Endothelial cell of umbilical vein (primary cell): ENCODE data around the gene DGKB. TPM values are rescaled to one million over a fixed set of nuclear protein-coding genes. Genes with fewer than 3 reads are reported as not detected.

Experiments
- BruUV-seq: library from RNA; stranded (reverse); fragments of 400-500 nt; replicated peaks from 2 replicates; lab custom pipeline; 2021; lab: Mats Ljungman, UMichigan
- CTCF ChIA-PET: fragments of 300-600, 350-600 bp; sonication (Branson Sonifier 250); formaldehyde crosslinking; loops from one replicate; lab custom pipeline; 2021; ENCODE audit warnings: antibody characterized with exemption, inconsistent platforms; lab: Charles Lee
- POLR2A ChIA-PET: fragments of 300-600, 350-600 bp; sonication (Branson Sonifier 250); formaldehyde crosslinking; loops from one replicate; lab custom pipeline; 2021; ENCODE audit warnings: antibody characterized with exemption, inconsistent platforms; lab: Charles Lee
- DNase-seq: peaks from one replicate; pipeline ENCODE4 v3.0.0-alpha.2; 2011; ENCODE audit warnings: low read depth, low spot score
- FAIRE-seq: peaks from 2 replicates; lab custom pipeline; 2011; peaks lifted over from hg19 to GRCh38; lab: Jason Lieb, UNC
- H2AFZ ChIP-seq: 2 replicates; pipeline ENCODE4 v1.6.0; 2012; ENCODE audit warnings: low read depth, low read length, control low read depth, inconsistent platforms
- H3K27ac ChIP-seq: 2 replicates; pipeline ENCODE4 v1.5.1; 2011; ENCODE audit warnings: low read depth, mild to moderate bottlenecking, control low read depth, low read length, moderate library complexity; ENCODE audit not compliant: insufficient read depth
- H3K27me3 ChIP-seq, 2 experiments: 2 replicates each; pipeline versions ENCODE4 v1.6.0 to v1.6.1; 2011; ENCODE audit warnings: low read length in 2 of 2, mixed read lengths in 1 of 2; ENCODE audit not compliant: control insufficient read depth in 2 of 2, insufficient read depth in 2 of 2
- H3K36me3 ChIP-seq, 2 experiments: 2 replicates in 1 of 2; 3 replicates in 1 of 2; pipeline ENCODE4 v1.5.1; 2011; ENCODE audit warnings: low read length in 2 of 2, mild to moderate bottlenecking in 1 of 2, moderate library complexity in 1 of 2; ENCODE audit not compliant: control insufficient read depth in 2 of 2, insufficient read depth in 2 of 2; ENCODE audit errors: extremely low read depth in 1 of 2
- H3K4me1 ChIP-seq: 3 replicates; pipeline ENCODE4 v1.5.1; 2011; ENCODE audit warnings: mild to moderate bottlenecking, low read length; ENCODE audit not compliant: control insufficient read depth, insufficient read depth; ENCODE audit errors: extremely low read depth
- H3K4me2 ChIP-seq: 2 replicates; pipeline ENCODE4 v1.6.1; 2011; ENCODE audit warnings: low read length, control low read depth, mixed read lengths; ENCODE audit not compliant: insufficient read depth
- H3K4me3 ChIP-seq, 3 experiments: fragments of 200-600 bp in 1 of 3; sonication (generic), shearing (Covaris generic) in 1 of 3; replicated peaks in 1 of 3; 2 replicates each; pipeline ENCODE4 v1.5.1; 2011 to 2016; ENCODE audit warnings: control low read depth in 3 of 3, low read length in 3 of 3, mild to moderate bottlenecking in 2 of 3, inconsistent platforms in 1 of 3, low read depth in 1 of 3, moderate library complexity in 1 of 3; ENCODE audit not compliant: insufficient read depth in 1 of 3
- H3K79me2 ChIP-seq: 2 replicates; pipeline ENCODE4 v1.6.0; 2012; ENCODE audit warnings: low read length, inconsistent platforms; ENCODE audit not compliant: control insufficient read depth, insufficient read depth
- H3K9ac ChIP-seq: replicated peaks from 2 replicates; pipeline ENCODE3; 2011; ENCODE audit warnings: low read length, control low read depth; ENCODE audit not compliant: insufficient read depth; ENCODE audit errors: extremely low read depth
- H3K9me1 ChIP-seq: replicated peaks from 3 replicates; pipeline ENCODE4 v1.6.0; 2011; ENCODE audit warnings: mild to moderate bottlenecking, low read length; ENCODE audit not compliant: control insufficient read depth, insufficient read depth; ENCODE audit errors: extremely low read depth
- H3K9me3 ChIP-seq: replicated peaks from 2 replicates; pipeline ENCODE4 v1.5.1; 2012; ENCODE audit warnings: low read length, inconsistent platforms; ENCODE audit not compliant: control insufficient read depth, insufficient read depth
- H4K20me1 ChIP-seq: replicated peaks from 2 replicates; pipeline ENCODE3; 2011; ENCODE audit warnings: mild to moderate bottlenecking, low read length; ENCODE audit not compliant: control insufficient read depth, insufficient read depth; ENCODE audit errors: extremely low read depth
- CTCF ChIP-seq, 2 donors: IDR thresholded peaks; 1 replicate in 1 of 2; 2 replicates in 1 of 2; pipeline ENCODE4 v1.5.1; 2011; ENCODE audit warnings: low read length in 2 of 2, mild to moderate bottlenecking in 2 of 2, moderate library complexity in 2 of 2, control low read depth in 1 of 2, inconsistent platforms in 1 of 2, low read depth in 1 of 2; ENCODE audit not compliant: insufficient read depth in 1 of 2; ENCODE audit errors: extremely low read depth in 1 of 2
- EZH2 ChIP-seq: IDR thresholded peaks from 2 replicates; pipeline ENCODE4 v1.6.1; 2012; ENCODE audit warnings: borderline replicate concordance, low read depth, mild to moderate bottlenecking, moderate library complexity, low read length, inconsistent platforms; ENCODE audit not compliant: severe bottlenecking
- FOS ChIP-seq: IDR thresholded peaks from 2 replicates; pipeline ENCODE4 v1.6.1; 2011; ENCODE audit warnings: mild to moderate bottlenecking, low read length, moderate library complexity, borderline replicate concordance; ENCODE audit not compliant: insufficient read depth
- GATA2 ChIP-seq: IDR thresholded peaks from 2 replicates; pipeline ENCODE4 v1.7.0; 2011; ENCODE audit warnings: low read depth, mild to moderate bottlenecking, moderate library complexity, mixed read lengths, low read length; ENCODE audit not compliant: insufficient read length, insufficient read depth
- JUN ChIP-seq: IDR thresholded peaks from 2 replicates; pipeline ENCODE4 v1.6.1; 2011; ENCODE audit warnings: borderline replicate concordance, low read depth; ENCODE audit not compliant: insufficient read length, insufficient read depth
- MYC ChIP-seq: IDR thresholded peaks from one replicate; pipeline ENCODE4 v1.6.1; 2011; ENCODE audit warnings: mild to moderate bottlenecking, low read depth, low read length
- POLR2A ChIP-seq: IDR thresholded peaks from 2 replicates; pipeline ENCODE4 v1.6.1; 2012; ENCODE audit warnings: low read depth, mild to moderate bottlenecking, control low read depth, low read length
- POLR2AphosphoS5 ChIP-seq: IDR thresholded peaks from 2 replicates; pipeline ENCODE4 v1.6.1; 2012; ENCODE audit warnings: low read depth, mild to moderate bottlenecking, control low read depth, low read length, moderate library complexity; ENCODE audit not compliant: insufficient read depth
- dilution Hi-C: fragments of 300-500 bp; cut with MboI; formaldehyde crosslinking; loops from one replicate; pipeline ENCODE4 v1.15.0; 2019; ENCODE audit warnings: low sequenced_read_pairs; ENCODE audit not compliant: extremely low pct_ligation_motif_present
- intact Hi-C: fragments of 100-400 bp; cut with micrococcal nuclease; formaldehyde crosslinking; loops from one replicate; pipeline ENCODE4 v1.10.0; 2022
- polyA plus RNA-seq, 4 experiments: library from polyadenylated mRNA; depleted of rRNA in 3 of 4; stranded (reverse) in 3 of 4; unstranded in 1 of 4; fragments of >200 nt; gene quantifications; 2 replicates each; pipeline versions ENCODE4 v1.2.1 to v1.2.3, GENCODE V29; 2011 to 2012; ENCODE audit warnings: missing spikeins in 1 of 4
- total RNA-seq: library from RNA; stranded (reverse); gene quantifications from 2 replicates; pipeline ENCODE4 v1.2.3, GENCODE V29; 2021
- TF ChIP-seq, protein P1 (sequence below): IDR thresholded peaks from 2 replicates; pipeline ENCODE4 v1.6.1; 2011; ENCODE audit not compliant: insufficient read depth, insufficient read length

Gene DGKB
- total and polyA plus RNA-seq, 2 donors (not counting 3 experiments of a cell fraction or from before 2014, with no cell fraction given), result not detected

DNA sequence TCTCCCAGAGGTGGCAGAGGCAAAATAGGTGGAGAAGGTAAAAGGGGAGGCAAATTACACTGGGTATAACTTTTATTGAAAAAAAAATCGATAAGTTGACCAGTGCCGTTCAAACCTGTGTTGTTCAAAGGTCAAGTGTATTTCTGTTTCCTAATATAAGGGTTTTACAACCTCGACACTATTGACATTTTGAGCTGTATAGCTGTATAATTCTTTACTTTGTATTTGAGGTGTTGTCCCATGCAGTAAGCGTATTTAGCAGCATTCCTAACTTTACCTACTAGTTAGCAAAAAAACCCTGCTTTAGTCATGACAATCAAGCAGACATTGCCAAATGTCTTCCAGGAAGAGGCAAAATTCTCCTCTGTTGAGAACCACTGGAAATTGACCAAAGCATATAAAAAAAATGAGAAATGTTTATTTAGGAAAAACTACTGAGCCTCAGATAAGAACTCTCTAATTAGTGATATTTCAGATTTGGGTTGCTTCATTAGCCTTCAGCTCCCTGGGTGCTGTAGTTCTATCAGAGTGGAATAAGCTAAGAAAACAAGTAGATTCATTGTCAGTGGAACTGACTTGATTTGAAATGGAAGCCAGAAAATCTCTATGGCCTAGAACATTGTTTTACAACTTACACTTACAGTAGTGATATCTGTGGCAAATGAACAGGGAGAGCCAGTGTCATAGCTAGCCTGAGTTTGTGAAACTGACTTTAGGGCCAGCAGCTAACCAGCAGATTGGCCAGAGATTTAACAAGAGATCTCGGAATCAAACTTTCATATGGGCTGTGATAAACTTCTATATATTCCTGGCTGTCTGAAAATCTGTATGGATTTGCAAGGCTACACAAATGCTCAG lies 331.6 kb downstream of the DGKB start:
- CTCF ChIA-PET, result no interaction called here

GRCh38 chr7:14552060-14552459 lies 350.5 kb downstream of the DGKB start:
- no peaks in the 10 kb centered on the region for H3K9me1 ChIP-seq
- H4K20me1 ChIP-seq, result no peaks in the 10 kb centered on the region
- no peaks in the 10 kb centered on the region for H3K79me2 ChIP-seq
- no peaks in the 10 kb centered on the region for H3K36me3 ChIP-seq
- POLR2A ChIA-PET, result no interaction called here
- no peak overlapping the region for H3K4me3 ChIP-seq
- no peaks in the 10 kb centered on the region for H3K9me3 ChIP-seq
- no peaks in the 10 kb centered on the region for H3K27me3 ChIP-seq
- H3K4me1 ChIP-seq, result no peaks in the 10 kb centered on the region
- intact Hi-C loops (no loop called here), dilution Hi-C loops (no loop called here)
- no peak overlapping the region for H3K4me2 ChIP-seq
- TF ChIP-seq EZH2 (no peak), JUN (no peak), CTCF (IDR thresholded peaks at IDR 0.05; ENCODE audit: extremely low read depth in 1 of 2, insufficient read depth in 1 of 2, low read depth in 1 of 2, low read length in 2 of 2) (no peak), MYC (no peak), POLR2A (no peak), GATA2 (no peak), FOS (no peak), POLR2AphosphoS5 (no peak)
- TF ChIP-seq, protein P1, sequence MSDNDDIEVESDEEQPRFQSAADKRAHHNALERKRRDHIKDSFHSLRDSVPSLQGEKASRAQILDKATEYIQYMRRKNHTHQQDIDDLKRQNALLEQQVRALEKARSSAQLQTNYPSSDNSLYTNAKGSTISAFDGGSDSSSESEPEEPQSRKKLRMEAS, result no peak
- no peak overlapping the region for H3K9ac ChIP-seq
- FAIRE-seq (no peak), DNase-seq (no peak)
- H2AFZ ChIP-seq, result no peak overlapping the region
- CTCF ChIA-PET, result no interaction called here
- no peak overlapping the region for H3K27ac ChIP-seq
- no TSS peak for BruUV-seq

More for the DNA sequence above, 331.6 kb downstream of the DGKB start:
- H3K9me3 ChIP-seq, result no peaks in the 10 kb centered on the region
- TF ChIP-seq EZH2 (no peak), FOS (no peak), POLR2A (no peak), MYC (no peak), POLR2AphosphoS5 (no peak)
- TF ChIP-seq, protein P1, result no peak
- H3K9ac ChIP-seq, result no peak overlapping the region
- H3K27ac ChIP-seq, result no peak overlapping the region
- H3K4me3 ChIP-seq, result no peak overlapping the region
- H3K4me2 ChIP-seq, result no peak overlapping the region
- H3K27me3 ChIP-seq, result no peaks in the 10 kb centered on the region
- dilution Hi-C loops (no loop called here), intact Hi-C loops (no loop called here)
- POLR2A ChIA-PET, result no interaction called here
- H3K4me1 ChIP-seq, result no peaks in the 10 kb centered on the region
- H2AFZ ChIP-seq, result no peak overlapping the region
- no peaks in the 10 kb centered on the region for H3K36me3 ChIP-seq
- no peaks in the 10 kb centered on the region for H3K9me1 ChIP-seq
- no TSS peak for BruUV-seq
- DNase-seq, result no peak
- no peak for FAIRE-seq
- no peaks in the 10 kb centered on the region for H3K79me2 ChIP-seq
- H4K20me1 ChIP-seq, result no peaks in the 10 kb centered on the region
